ENCODE data around the gene DOK4. TPM values are rescaled to one million over a fixed set of nuclear protein-coding genes. Genes with fewer than 3 reads are reported as not detected.

The DOK4 gene
- total RNA-seq, 1 donor from 2014 or later, result 71.7 TPM

Other genes starting within 250 kb of the DOK4 start
- 81.9 TPM for gene ARL2BP, start 241.2 kb downstream of the DOK4 start, total RNA-seq
- gene PLLP, start 201.8 kb downstream of the DOK4 start, total RNA-seq, result 1.6 TPM
- not detected for gene CCL22, start 127.7 kb downstream of the DOK4 start, total RNA-seq
- 4.9 TPM for gene CX3CL1, start 114.0 kb downstream of the DOK4 start, total RNA-seq
- gene CCL17, start 81.7 kb downstream of the DOK4 start, total RNA-seq, result not detected
- gene CIAPIN1, start 39.1 kb downstream of the DOK4 start, total RNA-seq, result 90.9 TPM
- 26.1 TPM for gene COQ9, start 39.0 kb downstream of the DOK4 start, total RNA-seq
- gene POLR2C, start 23.8 kb downstream of the DOK4 start, total RNA-seq, result 70.9 TPM
- 0.82 TPM for gene CCDC102A, start 50.1 kb upstream of the DOK4 start, total RNA-seq
- under 0.01 TPM for gene ADGRG5, start 56.1 kb upstream of the DOK4 start, total RNA-seq
- 19.6 TPM for gene ADGRG1, start 142.1 kb upstream of the DOK4 start, total RNA-seq
- gene ADGRG3, start 181.8 kb upstream of the DOK4 start, total RNA-seq, result not detected
- under 0.01 TPM for gene DRC7, start 208.3 kb upstream of the DOK4 start, total RNA-seq
- gene KATNB1, start 249.3 kb upstream of the DOK4 start, total RNA-seq, result 34.6 TPM